ENCODE measurements around the gene PATJ.

Gene PATJ

DNA sequence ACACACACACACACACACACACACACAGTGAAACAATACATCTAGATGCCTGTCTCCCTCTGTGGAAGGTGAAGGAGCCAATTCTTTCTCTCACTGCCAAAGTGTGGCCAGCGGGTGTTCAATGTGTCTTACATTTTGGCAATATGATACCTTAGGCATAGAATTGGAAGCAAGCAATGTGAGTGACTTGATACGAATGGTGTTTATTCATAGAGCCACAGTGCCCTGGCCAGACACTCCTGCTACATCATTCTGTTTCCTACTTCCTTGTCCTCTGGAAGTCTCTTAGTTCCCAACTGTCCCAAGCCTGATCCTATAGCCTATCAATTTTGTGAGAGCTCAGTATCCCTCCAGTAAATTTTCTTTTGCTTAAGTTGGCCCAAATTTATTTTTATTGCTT, 282.4 kb downstream of the PATJ start (continued):
- TF ChIP-seq MYNN (tag by site-specific recombination; IDR thresholded peaks at IDR 0.05; ENCODE audit: borderline replicate concordance): no peak
- TF ChIP-seq, protein P1, sequence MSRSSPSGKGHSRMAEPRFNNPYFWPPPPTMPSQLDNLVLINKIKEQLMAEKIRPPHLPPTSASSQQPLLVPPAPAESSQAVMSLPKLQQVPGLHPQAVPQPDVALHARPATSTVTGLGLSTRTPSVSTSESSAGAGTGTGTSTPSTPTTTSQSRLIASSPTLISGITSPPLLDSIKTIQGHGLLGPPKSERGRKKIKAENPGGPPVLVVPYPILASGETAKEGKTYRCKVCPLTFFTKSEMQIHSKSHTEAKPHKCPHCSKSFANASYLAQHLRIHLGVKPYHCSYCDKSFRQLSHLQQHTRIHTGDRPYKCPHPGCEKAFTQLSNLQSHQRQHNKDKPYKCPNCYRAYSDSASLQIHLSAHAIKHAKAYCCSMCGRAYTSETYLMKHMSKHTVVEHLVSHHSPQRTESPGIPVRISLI (tag by site-specific recombination; IDR thresholded peaks at IDR 0.05): no peak

DNA sequence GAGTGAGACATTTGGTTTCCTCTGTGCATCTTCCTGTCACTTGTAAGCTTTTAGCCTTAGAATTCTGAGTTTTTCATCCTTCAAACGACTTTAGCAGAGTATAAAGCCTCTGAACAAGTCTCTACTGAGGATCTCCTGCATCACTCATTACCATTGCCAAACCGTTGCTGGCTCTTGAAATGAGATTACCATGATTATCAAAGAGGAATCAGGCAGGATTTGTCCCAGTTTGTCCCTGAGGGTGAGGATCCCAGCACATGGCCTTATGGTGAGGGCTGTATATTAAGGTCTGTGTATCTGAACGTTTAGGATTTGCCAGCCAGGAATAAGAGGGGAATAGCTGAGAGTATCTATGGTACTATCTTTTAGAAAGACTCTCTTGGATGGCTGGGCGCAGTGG, 282.9 kb downstream of the PATJ start:
- Histone ChIP-seq H3K4me3 (ENCODE audit: low read depth, low read length) (no peak overlapping the region), H3K27ac (ENCODE audit: extremely low read depth, low read depth, low read length) (no peak overlapping the region), H3K9me3 (ENCODE audit: control insufficient read depth, insufficient read depth, low read depth, low read length) (no peaks in the 10 kb centered on the region), H3K4me1 (ENCODE audit: control insufficient read depth, insufficient read depth, low read length) (no peaks in the 10 kb centered on the region), H3K36me3 (ENCODE audit: control insufficient read depth in 2 of 2, insufficient read depth in 1 of 2, low read length in 2 of 2) (no peaks in the 10 kb centered on the region)
- CTCF ChIA-PET: interaction anchor here (1.1 kb wide), 1 partner anchor 31 kb away, joined by 6 read pairs; no protein-coding TSS in a partner anchor
- POLR2A ChIA-PET: no interaction called here
- TF ChIP-seq, protein P2, sequence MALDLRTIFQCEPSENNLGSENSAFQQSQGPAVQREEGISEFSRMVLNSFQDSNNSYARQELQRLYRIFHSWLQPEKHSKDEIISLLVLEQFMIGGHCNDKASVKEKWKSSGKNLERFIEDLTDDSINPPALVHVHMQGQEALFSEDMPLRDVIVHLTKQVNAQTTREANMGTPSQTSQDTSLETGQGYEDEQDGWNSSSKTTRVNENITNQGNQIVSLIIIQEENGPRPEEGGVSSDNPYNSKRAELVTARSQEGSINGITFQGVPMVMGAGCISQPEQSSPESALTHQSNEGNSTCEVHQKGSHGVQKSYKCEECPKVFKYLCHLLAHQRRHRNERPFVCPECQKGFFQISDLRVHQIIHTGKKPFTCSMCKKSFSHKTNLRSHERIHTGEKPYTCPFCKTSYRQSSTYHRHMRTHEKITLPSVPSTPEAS (tag by site-specific recombination; IDR thresholded peaks at IDR 0.05): no peak
- TF ChIP-seq ZNF660 (tag by site-specific recombination; IDR thresholded peaks at IDR 0.05) (no peak), ZNF394 (tag by site-specific recombination; IDR thresholded peaks at IDR 0.05; ENCODE audit: borderline replicate concordance) (no peak), ZNF146 (tag by site-specific recombination; IDR thresholded peaks at IDR 0.05) (no peak), GLI2 (tag by site-specific recombination; IDR thresholded peaks at IDR 0.05; ENCODE audit: borderline replicate concordance, low read depth) (no peak), ZNF155 (tag by site-specific recombination; IDR thresholded peaks at IDR 0.05) (no peak), ZBTB8A (tag by site-specific recombination; IDR thresholded peaks at IDR 0.05) (no peak), HOXA7 (CRISPR knock-in tag; IDR thresholded peaks at IDR 0.05; ENCODE audit: borderline replicate concordance) (no peak), ZNF510 (tag by site-specific recombination; IDR thresholded peaks at IDR 0.05; ENCODE audit: insufficient replicate concordance) (no peak), ZNF501 (tag by site-specific recombination; IDR thresholded peaks at IDR 0.05) (no peak), KLF10 (tag by site-specific recombination; IDR thresholded peaks at IDR 0.05) (no peak)
- TF ChIP-seq, protein P3, sequence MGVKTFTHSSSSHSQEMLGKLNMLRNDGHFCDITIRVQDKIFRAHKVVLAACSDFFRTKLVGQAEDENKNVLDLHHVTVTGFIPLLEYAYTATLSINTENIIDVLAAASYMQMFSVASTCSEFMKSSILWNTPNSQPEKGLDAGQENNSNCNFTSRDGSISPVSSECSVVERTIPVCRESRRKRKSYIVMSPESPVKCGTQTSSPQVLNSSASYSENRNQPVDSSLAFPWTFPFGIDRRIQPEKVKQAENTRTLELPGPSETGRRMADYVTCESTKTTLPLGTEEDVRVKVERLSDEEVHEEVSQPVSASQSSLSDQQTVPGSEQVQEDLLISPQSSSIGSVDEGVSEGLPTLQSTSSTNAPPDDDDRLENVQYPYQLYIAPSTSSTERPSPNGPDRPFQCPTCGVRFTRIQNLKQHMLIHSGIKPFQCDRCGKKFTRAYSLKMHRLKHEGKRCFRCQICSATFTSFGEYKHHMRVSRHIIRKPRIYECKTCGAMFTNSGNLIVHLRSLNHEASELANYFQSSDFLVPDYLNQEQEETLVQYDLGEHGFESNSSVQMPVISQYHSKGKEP (tag by site-specific recombination; IDR thresholded peaks at IDR 0.05): no peak
- TF ChIP-seq, protein P4, sequence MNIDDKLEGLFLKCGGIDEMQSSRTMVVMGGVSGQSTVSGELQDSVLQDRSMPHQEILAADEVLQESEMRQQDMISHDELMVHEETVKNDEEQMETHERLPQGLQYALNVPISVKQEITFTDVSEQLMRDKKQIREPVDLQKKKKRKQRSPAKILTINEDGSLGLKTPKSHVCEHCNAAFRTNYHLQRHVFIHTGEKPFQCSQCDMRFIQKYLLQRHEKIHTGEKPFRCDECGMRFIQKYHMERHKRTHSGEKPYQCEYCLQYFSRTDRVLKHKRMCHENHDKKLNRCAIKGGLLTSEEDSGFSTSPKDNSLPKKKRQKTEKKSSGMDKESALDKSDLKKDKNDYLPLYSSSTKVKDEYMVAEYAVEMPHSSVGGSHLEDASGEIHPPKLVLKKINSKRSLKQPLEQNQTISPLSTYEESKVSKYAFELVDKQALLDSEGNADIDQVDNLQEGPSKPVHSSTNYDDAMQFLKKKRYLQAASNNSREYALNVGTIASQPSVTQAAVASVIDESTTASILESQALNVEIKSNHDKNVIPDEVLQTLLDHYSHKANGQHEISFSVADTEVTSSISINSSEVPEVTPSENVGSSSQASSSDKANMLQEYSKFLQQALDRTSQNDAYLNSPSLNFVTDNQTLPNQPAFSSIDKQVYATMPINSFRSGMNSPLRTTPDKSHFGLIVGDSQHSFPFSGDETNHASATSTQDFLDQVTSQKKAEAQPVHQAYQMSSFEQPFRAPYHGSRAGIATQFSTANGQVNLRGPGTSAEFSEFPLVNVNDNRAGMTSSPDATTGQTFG (tag by site-specific recombination; IDR thresholded peaks at IDR 0.05; ENCODE audit: borderline replicate concordance): no peak
- TF ChIP-seq, protein P5, sequence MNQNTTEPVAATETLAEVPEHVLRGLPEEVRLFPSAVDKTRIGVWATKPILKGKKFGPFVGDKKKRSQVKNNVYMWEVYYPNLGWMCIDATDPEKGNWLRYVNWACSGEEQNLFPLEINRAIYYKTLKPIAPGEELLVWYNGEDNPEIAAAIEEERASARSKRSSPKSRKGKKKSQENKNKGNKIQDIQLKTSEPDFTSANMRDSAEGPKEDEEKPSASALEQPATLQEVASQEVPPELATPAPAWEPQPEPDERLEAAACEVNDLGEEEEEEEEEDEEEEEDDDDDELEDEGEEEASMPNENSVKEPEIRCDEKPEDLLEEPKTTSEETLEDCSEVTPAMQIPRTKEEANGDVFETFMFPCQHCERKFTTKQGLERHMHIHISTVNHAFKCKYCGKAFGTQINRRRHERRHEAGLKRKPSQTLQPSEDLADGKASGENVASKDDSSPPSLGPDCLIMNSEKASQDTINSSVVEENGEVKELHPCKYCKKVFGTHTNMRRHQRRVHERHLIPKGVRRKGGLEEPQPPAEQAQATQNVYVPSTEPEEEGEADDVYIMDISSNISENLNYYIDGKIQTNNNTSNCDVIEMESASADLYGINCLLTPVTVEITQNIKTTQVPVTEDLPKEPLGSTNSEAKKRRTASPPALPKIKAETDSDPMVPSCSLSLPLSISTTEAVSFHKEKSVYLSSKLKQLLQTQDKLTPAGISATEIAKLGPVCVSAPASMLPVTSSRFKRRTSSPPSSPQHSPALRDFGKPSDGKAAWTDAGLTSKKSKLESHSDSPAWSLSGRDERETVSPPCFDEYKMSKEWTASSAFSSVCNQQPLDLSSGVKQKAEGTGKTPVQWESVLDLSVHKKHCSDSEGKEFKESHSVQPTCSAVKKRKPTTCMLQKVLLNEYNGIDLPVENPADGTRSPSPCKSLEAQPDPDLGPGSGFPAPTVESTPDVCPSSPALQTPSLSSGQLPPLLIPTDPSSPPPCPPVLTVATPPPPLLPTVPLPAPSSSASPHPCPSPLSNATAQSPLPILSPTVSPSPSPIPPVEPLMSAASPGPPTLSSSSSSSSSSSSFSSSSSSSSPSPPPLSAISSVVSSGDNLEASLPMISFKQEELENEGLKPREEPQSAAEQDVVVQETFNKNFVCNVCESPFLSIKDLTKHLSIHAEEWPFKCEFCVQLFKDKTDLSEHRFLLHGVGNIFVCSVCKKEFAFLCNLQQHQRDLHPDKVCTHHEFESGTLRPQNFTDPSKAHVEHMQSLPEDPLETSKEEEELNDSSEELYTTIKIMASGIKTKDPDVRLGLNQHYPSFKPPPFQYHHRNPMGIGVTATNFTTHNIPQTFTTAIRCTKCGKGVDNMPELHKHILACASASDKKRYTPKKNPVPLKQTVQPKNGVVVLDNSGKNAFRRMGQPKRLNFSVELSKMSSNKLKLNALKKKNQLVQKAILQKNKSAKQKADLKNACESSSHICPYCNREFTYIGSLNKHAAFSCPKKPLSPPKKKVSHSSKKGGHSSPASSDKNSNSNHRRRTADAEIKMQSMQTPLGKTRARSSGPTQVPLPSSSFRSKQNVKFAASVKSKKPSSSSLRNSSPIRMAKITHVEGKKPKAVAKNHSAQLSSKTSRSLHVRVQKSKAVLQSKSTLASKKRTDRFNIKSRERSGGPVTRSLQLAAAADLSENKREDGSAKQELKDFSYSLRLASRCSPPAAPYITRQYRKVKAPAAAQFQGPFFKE (tag by site-specific recombination; IDR thresholded peaks at IDR 0.05; ENCODE audit: borderline replicate concordance): no peak
- TF ChIP-seq, protein P6, sequence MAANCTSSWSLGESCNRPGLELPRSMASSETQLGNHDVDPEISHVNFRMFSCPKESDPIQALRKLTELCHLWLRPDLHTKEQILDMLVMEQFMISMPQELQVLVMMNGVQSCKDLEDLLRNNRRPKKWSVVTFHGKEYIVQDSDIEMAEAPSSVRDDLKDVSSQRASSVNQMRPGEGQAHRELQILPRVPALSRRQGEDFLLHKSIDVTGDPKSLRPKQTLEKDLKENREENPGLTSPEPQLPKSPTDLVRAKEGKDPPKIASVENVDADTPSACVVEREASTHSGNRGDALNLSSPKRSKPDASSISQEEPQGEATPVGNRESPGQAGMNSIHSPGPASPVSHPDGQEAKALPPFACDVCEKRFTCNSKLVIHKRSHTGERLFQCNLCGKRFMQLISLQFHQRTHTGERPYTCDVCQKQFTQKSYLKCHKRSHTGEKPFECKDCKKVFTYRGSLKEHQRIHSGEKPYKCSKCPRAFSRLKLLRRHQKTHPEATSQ (tag by site-specific recombination; IDR thresholded peaks at IDR 0.05): no peak
